GM18502 (cell line): ENCODE results near the gene RPS6KA5.
"Not testable (repeated sequence)": the region's sequence is repeated elsewhere in the genome, so short reads cannot be mapped to it uniquely, and the experiment has no call there.

Source experiments
- ATAC-seq: cut with Tn5 transposase; IDR thresholded peaks from one replicate; pipeline ENCODE4 v1.9.1; 2021; ENCODE audit warnings: mild to moderate bottlenecking; ENCODE audit not compliant: unreplicated experiment, poor library complexity

RPS6KA5 gene

GRCh38 chr14:90844321-90844720, 216.1 kb downstream of the RPS6KA5 start:
- ATAC-seq, result no peak

GRCh38 chr14:90842726-90843125, 217.7 kb downstream of the RPS6KA5 start:
- ATAC-seq, result no peak

GRCh38 chr14:90840667-90841066, 219.8 kb downstream of the RPS6KA5 start:
- ATAC-seq, result not testable (repeated sequence)

- no peak for ATAC-seq
Measured at GRCh38 chr14:90839889-90840266, 220.6 kb downstream of the RPS6KA5 start.

- ATAC-seq, result no peak
Measured at GRCh38 chr14:90839024-90839888, 221.2 kb downstream of the RPS6KA5 start.

- ATAC-seq, result not testable (repeated sequence)
Measured at GRCh38 chr14:90838531-90838930, 221.9 kb downstream of the RPS6KA5 start.

- no peak for ATAC-seq
Measured at GRCh38 chr14:90837355-90837754, 223.1 kb downstream of the RPS6KA5 start.

- ATAC-seq, result no peak
Measured at GRCh38 chr14:90836692-90837063, 223.8 kb downstream of the RPS6KA5 start.

GRCh38 chr14:90831821-90832220, 228.6 kb downstream of the RPS6KA5 start:
- ATAC-seq, result no peak

- ATAC-seq, result no peak
Measured at GRCh38 chr14:90830931-90831701, 229.3 kb downstream of the RPS6KA5 start.

- no peak for ATAC-seq
Measured at GRCh38 chr14:90829677-90830076, 230.8 kb downstream of the RPS6KA5 start.

GRCh38 chr14:90828642-90829487, 231.6 kb downstream of the RPS6KA5 start:
- ATAC-seq, result peak; percentile 41

GRCh38 chr14:90827919-90828610, 232.4 kb downstream of the RPS6KA5 start:
- ATAC-seq, result peak; percentile 100

- not testable (repeated sequence) for ATAC-seq
Measured at GRCh38 chr14:90823542-90823941, 236.9 kb downstream of the RPS6KA5 start.

GRCh38 chr14:90820958-90821357, 239.5 kb downstream of the RPS6KA5 start:
- peak; percentile 77 for ATAC-seq

GRCh38 chr14:90819734-90820393, 240.6 kb downstream of the RPS6KA5 start:
- no peak for ATAC-seq

- ATAC-seq, result no peak
Measured at GRCh38 chr14:90818715-90819114, 241.7 kb downstream of the RPS6KA5 start.

- ATAC-seq, result no peak
Measured at GRCh38 chr14:90816681-90817436, 243.6 kb downstream of the RPS6KA5 start.
